ENCODE measurements around the gene HNRNPD.

DNA sequence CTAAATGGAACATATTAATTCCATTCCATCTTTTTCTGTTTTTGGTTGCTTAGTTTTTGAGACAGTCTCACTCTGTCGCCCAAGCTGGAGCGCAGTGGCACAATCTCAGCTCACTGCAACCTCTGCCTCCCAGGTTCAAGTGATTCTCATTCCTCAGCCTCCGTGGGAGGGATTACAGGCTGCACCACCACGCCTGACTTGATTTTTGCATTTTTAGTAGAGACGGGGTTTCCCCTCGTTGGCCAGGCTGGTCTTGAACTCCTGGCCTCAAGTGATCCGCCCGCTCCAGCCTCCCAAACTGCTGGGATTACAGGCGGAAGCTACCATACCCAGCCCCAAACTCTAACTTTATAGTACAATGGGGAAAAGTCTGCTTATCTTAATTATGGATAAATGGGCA lies 11.2 kb downstream of the HNRNPD start:
- TF ChIP-seq, protein P1, sequence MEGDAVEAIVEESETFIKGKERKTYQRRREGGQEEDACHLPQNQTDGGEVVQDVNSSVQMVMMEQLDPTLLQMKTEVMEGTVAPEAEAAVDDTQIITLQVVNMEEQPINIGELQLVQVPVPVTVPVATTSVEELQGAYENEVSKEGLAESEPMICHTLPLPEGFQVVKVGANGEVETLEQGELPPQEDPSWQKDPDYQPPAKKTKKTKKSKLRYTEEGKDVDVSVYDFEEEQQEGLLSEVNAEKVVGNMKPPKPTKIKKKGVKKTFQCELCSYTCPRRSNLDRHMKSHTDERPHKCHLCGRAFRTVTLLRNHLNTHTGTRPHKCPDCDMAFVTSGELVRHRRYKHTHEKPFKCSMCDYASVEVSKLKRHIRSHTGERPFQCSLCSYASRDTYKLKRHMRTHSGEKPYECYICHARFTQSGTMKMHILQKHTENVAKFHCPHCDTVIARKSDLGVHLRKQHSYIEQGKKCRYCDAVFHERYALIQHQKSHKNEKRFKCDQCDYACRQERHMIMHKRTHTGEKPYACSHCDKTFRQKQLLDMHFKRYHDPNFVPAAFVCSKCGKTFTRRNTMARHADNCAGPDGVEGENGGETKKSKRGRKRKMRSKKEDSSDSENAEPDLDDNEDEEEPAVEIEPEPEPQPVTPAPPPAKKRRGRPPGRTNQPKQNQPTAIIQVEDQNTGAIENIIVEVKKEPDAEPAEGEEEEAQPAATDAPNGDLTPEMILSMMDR (conservative IDR thresholded peaks at IDR 0.05), result no peak
- no peak for TF ChIP-seq EZH2 (IDR thresholded peaks at IDR 0.05; ENCODE audit: low read depth)
